T47D (cell line): ENCODE results near the gene EXPH5.
A peak's percentile ranks its signal among the peaks of the same experiment; 100 is the strongest.
"Not testable (repeated sequence)": the region's sequence is repeated elsewhere in the genome, so short reads cannot be mapped to it uniquely, and the experiment has no call there.

Source experiments
- DNase-seq, 2 experiments: peaks; one replicate each; pipeline versions ENCODE4 v3.0.0 to v3.0.0-alpha.2; 2011 to 2012; ENCODE audit warnings: low read depth in 1 of 2, low spot score in 1 of 2
- JUND ChIP-seq: IDR thresholded peaks from 2 replicates; pipeline ENCODE4 v1.6.1; 2012; ENCODE audit warnings: low read depth
- in situ Hi-C: cut with HindIII; loops from 2 replicates; pipeline ENCODE4 v1.10.0; 2016; ENCODE audit warnings: low sequenced_read_pairs, low pct_unique_long_range_greater_than_20kb

The EXPH5 gene

DNA sequence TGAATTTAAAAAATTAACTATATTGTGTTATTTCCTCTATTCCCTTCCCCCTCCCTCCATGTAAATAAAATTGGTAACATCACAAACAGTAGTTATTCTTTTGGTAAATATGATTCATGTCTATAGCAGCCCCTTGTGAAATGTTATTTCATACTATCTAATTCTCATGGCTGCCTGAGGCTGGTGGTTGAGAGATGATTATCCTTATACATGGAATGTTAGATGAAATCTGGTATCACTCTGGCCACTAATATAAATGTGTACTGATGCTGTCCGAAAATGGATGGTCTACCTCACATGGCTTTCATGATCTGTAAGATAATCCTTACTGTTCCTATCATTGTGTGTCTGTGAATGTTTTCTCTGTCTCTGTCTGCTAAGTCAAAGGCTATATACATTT, 25.0 kb upstream of the EXPH5 start:
- TF ChIP-seq JUND, result peak; percentile 47; the same call in 1 of the 2 replicates
- DNase-seq, result no peak
- in situ Hi-C loops, result no loop called here

DNA sequence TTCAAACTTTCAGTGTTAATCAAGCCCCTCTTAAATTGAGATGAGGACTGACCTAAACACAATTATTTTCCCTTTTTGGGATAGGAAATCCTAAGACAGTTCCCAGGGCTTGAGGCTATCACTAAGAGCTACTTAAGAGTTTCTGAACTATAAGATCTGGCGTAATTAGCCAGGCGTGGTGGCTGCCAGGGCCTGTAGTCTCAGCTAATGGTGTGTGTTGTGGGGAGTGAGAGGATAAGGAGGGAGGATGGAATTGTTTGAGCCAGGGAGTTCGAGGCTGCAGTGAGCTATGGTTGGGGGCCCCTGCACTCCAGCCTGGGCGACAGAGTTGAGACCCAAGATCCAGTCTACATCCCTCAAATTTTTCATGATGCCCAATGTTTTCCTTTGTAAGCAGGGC, 23.5 kb upstream of the EXPH5 start:
- DNase-seq, result no peak
- in situ Hi-C loops, result no loop called here
- no peak for TF ChIP-seq JUND

DNA sequence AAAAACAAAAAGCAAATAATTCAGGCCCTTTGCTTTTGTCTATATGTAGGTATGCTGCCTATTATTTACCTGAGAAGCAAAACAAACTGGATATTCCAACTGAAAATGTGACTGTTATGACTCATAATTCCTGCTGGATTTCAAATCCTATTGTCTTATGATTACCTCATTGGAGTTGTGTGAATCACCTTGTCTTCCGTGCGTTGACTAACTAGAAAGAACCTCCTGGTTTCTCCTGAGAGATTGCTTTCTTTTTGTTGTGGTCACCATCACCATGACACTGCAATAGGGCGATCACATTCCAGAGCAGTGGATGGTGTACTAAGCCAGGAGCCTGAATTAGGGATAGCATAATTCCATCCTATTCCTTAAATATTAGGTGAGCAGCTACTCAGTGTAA, 23.0 kb upstream of the EXPH5 start:
- DNase-seq, result peak in 1 of 2 experiments; percentile 61
- TF ChIP-seq JUND, result no peak
- in situ Hi-C loops, result no loop called here

DNA sequence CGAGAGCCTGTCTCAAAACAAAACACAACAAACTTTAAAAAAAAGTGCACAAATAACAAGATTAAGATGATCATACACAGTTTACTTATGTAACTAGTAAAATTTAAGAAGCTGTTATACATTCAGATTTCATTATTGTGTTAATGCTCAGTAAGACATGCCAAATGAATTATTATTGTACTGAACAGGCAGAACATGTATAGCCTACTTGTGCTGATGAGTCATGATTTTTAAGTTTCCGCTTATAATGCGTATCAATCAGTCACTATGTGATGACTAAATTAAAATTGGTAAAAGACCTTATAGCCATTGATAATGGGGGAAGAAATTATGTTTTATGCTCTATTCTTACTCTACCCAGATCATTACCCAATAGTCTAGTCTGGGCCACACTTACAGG, 20.5 kb upstream of the EXPH5 start:
- in situ Hi-C loops, result no loop called here
- no peak for DNase-seq
- TF ChIP-seq JUND, result no peak

DNA sequence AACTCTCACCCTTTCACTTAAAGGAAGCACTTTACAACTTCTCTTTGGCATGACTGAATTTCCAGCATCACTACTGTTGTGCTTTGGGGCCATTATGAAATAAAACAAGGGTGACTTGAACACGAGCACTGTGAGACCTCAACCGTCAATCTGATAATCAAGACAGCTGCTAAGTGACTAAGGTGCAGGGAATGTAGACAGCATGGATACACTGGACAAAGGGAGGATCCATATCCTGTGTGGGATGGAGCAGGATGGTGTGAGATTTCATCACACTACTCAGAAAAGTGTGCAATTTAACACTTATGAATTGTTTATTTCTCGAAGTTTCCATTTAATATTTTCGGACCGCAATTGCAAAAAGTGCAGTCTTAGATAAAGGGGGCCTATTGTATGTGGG, 16.1 kb upstream of the EXPH5 start:
- TF ChIP-seq JUND, result no peak
- in situ Hi-C loops, result no loop called here
- no peak for DNase-seq

DNA sequence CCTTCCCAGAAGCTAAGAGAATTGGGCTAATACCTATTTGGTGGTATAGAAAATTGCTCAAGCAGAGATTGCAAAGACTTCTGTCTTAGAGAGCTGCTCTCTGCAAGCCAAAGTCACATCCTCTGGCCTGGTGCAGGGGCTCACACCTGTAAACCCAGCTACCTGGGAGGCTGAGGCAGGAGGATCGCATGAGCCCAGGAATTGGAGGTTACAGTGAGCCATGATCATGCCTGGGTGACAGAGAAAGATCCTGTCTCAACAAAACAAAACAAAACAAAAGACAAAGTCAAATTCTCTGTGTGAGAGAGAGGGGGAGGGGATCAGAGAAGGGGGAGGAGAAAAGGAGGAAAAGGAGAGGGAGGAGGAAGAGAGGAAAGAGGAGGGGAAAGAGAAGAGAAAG, 15.0 kb upstream of the EXPH5 start:
- no peak for DNase-seq
- in situ Hi-C loops, result no loop called here
- no peak for TF ChIP-seq JUND

DNA sequence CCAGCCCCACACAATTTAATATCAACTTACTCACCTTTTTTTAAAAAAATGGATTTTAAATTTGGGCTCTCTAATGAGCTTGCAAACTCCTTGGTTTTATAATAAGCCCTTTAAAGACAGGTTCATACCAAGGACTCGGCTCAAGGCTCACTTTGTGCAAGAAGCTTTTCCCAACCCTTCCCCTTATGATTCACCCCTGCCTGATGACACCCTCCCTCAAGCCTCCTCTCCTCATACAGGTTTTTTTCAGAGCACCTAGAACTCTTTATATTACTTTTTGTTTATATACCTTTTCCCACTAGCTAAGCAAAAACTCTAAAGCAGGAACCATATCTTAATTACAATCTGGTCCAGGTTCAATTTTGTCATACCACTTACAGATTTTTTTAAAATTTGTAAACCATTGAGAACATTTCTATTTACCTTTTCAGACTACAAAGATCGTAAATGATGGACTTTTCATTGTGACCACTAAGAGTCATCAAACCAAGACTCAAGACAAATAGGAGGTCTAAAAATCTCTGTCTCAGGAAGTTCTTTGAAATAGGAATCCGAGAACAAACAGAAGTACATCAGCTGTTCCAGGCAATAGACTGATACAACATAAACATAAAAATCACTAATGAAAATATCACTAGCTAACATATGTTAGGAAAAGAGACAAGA, 13.1 kb upstream of the EXPH5 start:
- in situ Hi-C loops, result no loop called here
- DNase-seq, result no peak
- no peak for TF ChIP-seq JUND

DNA sequence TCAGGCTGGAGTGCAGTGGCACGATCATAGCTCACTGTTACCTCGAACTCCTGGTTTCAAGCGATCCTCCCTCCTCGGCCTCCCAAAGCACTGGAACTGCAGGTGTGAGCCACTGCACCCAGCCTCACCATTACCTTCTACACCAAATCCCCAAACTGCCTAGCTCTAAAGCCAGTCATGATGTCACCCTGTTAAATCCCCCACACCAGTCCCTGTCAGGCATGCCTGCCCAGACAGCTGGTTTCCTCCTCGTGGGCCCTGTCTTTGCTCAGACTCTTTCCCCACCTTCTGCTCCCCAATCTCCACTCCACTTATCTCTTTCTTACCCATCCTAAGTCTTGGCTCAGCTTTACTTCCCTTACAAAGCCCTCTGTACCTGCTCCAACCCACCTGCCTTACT, 12.5 kb upstream of the EXPH5 start:
- no peak for TF ChIP-seq JUND
- DNase-seq, result no peak
- in situ Hi-C loops, result no loop called here

DNA sequence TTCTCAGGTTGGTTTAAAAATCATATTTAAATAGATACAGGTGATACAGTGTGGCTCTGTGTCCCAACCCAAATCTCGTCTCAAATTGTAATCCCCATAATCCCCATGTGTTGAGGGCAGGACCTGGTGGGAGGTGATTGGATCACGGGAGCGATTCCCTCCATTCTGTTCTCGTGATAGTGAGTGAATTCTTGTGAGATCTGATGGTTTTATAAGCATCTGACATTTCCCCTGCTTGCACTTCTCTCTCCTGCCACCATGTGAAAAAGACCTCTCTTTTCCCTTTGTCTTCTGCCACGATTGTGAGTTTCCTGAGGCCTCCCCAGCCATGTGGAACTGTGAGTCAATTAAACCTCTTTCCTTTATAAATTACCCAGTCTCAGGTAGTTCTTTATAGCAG, 9.2 kb upstream of the EXPH5 start:
- DNase-seq, in situ Hi-C loops: not testable (repeated sequence)

DNA sequence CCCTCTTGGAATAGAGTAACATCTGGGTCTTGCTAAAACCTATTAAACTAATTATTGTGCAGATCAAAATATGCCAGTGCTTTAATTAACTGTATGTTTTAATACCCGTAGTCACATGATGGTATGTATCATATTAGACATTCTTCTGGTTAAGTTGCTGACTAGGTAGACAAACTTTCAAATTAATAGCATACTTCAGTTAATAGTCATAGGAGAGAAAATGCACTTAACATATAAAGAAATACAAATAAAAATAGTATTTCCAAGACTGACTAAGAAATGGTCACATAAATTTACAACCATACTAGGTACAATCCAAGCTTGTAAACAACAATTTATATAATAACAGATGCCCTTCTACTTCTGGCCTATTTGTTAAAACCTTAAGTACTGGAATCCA, 7.6 kb upstream of the EXPH5 start:
- no peak for DNase-seq
- TF ChIP-seq JUND, result no peak
- in situ Hi-C loops, result no loop called here

DNA sequence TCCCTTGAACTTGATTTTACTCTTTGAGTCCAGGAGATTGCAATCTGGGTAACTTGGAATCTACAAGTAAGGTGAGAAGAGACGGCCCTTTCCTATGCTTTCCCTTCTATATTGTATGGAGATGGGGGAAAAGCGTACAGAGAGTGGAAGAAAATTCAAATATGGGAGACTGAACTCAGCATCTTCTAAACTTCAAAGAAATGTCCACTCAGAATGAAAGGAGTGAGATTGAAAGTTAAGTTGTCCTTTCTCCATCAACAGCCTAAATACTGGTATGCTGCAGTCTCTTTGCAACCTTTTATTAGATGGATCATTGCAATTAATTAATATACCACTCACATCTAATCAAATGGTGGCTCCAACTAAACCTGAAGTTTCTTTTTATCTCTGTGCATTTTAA, 6.4 kb upstream of the EXPH5 start:
- DNase-seq, result no peak
- no peak for TF ChIP-seq JUND
- in situ Hi-C loops, result no loop called here

DNA sequence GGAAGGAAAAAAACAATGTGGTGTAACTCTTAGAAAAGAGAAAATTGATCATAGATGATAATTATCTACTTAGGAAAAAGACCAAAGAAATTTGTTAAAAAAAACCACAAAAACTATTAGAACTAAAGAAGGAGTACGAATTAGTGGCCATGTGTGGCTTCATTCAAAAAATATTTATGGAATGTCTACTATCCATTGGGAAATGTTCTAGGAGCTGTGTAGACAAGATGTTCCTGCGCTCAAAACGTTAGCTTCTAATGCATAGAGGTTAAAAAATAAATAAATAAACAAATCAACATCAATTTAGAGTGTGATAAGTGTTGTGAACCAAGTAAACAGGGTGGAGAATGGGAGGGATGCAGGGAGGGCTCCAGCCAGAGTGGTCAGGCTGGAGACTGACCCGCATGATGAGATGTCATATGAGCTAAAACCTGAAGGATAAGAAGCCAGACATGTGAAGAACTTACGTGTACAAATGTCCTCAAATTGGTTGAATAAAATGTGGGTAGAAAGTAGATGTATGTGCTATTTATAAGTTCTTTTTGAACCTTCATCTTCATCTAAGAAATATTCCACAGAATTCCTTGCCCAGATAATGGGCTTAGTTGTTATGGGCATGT, 4.3 kb upstream of the EXPH5 start:
- no peak for TF ChIP-seq JUND
- in situ Hi-C loops, result no loop called here
- DNase-seq, result no peak

DNA sequence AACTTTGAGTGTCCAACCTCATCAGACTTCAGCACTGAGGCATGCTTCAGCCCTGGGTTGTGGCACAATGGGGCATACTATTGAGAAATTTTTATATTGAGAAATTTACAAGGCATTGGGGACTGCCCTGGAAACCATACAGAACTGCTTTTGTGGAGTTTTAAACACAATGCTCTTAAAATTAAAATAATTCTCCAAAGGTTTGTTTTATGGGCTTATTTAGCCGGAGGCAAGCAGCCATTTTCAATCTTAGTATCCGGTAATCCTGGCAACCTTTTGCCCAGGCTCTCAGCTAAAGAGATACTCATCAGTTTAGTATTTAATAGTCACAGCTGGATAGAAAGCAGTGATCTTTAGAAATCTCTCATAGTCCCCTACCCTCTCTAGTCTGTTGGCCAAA, 3.1 kb upstream of the EXPH5 start:
- in situ Hi-C loops, result no loop called here
- no peak for TF ChIP-seq JUND
- no peak for DNase-seq

DNA sequence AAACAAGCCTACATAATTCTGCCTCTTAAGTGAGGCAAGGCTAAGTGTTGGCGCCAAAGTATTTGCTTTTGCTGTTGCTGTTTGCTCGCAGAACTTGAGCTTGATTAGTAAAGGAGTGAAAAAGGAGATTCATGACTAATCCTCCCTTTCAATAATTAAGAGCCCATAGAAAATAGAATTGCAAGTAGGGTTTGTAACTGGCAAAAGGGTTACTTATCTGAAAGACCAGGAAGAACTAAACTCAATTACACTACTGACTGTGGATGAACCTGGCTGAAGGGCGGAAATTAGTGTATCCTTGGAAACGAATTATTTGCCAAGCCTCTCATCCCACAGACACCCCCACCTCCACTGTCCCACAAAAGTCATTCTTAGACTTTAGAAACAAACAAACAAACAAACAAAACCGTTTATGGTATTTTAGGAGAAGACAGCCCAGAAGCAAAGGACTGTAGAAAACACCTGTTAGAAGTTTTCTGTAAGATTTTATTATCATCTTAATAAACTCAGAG, 411 bp upstream of the EXPH5 start:
- in situ Hi-C loops, result no loop called here
- no peak for DNase-seq
- no peak for TF ChIP-seq JUND
